ENCODE data around the gene EXO1.
"Not testable (repeated sequence)": the region's sequence is repeated elsewhere in the genome, so short reads cannot be mapped to it uniquely, and the experiment has no call there.

DNA sequence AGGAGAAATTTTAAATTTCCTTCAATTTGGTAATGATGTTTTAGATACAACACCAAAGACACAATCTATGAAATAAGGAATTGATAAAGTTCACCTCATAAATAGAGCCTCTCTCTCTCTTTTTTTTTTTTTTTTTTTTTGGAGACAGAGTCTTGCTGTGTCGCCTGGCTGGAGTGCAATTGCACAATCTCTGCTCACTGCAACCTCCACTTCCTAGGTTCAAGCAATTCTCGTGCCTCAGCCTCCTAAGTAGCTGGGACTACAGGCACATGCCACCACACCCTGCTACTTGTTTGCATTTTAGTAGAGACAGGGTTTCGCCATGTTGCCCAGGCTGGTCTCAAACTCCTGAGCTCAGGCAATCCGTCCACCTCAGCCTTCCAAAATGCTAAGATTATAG is 43.3 kb upstream of the EXO1 start:
- TF ChIP-seq, protein P1, sequence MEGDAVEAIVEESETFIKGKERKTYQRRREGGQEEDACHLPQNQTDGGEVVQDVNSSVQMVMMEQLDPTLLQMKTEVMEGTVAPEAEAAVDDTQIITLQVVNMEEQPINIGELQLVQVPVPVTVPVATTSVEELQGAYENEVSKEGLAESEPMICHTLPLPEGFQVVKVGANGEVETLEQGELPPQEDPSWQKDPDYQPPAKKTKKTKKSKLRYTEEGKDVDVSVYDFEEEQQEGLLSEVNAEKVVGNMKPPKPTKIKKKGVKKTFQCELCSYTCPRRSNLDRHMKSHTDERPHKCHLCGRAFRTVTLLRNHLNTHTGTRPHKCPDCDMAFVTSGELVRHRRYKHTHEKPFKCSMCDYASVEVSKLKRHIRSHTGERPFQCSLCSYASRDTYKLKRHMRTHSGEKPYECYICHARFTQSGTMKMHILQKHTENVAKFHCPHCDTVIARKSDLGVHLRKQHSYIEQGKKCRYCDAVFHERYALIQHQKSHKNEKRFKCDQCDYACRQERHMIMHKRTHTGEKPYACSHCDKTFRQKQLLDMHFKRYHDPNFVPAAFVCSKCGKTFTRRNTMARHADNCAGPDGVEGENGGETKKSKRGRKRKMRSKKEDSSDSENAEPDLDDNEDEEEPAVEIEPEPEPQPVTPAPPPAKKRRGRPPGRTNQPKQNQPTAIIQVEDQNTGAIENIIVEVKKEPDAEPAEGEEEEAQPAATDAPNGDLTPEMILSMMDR (IDR thresholded peaks at IDR 0.05; ENCODE audit: poor library complexity): not testable (repeated sequence)
- TF ChIP-seq EZH2 (IDR thresholded peaks at IDR 0.05; ENCODE audit: borderline replicate concordance): not testable (repeated sequence)
